Measurements from ENCODE around the gene ASTN2. TPM values are rescaled to one million over a fixed set of nuclear protein-coding genes. Genes with fewer than 3 reads are reported as not detected.

Gene ASTN2
- polyA plus RNA-seq, 1 experiment, result 6.6 TPM

DNA sequence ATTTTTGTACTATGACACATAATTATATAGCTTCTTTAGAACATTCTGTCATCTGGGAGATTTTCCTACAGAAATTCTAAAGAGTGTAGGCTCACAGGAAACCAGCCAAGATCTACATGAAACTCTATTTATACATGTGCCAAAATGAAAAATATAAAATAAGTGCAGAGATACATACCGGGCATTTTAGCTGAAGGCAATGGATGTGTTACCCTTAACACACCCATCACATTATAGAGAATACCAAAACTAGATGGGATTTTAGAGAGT lies 601.9 kb downstream of the ASTN2 start:
- CTCF ChIA-PET, result interaction anchor here (0.9 to 1.0 kb wide), 2 partner anchors 48 to 76 kb away, joined by 3 read pairs; no protein-coding TSS in a partner anchor
- TF ChIP-seq CTCF (IDR thresholded peaks at IDR 0.05; ENCODE audit: low read depth, low read length), result no peak
- no peak for DNase-seq (ENCODE audit: low read depth, low spot score)
- POLR2A ChIA-PET, result no interaction called here
- no peaks in the 10 kb centered on the region for H3K9me3 ChIP-seq (ENCODE audit: control insufficient read depth, insufficient read depth, low read length)
- no peak overlapping the region for H3K4me3 ChIP-seq (ENCODE audit: low read depth, low read length)
- no peaks in the 10 kb centered on the region for H3K27me3 ChIP-seq (ENCODE audit: control insufficient read depth, insufficient read depth, low read length)
- no peak overlapping the region for H3K27ac ChIP-seq (ENCODE audit: low read depth, low read length)

- no peak for TF ChIP-seq CTCF (IDR thresholded peaks at IDR 0.05; ENCODE audit: low read depth, low read length)
- ChIA-PET POLR2A (no interaction called here), CTCF (interaction anchor here (0.9 to 1.0 kb wide), 2 partner anchors 48 to 75 kb away, joined by 3 read pairs; no protein-coding TSS in a partner anchor)
- Histone ChIP-seq H3K4me3 (ENCODE audit: low read depth, low read length) (no peak overlapping the region), H3K27me3 (ENCODE audit: control insufficient read depth, insufficient read depth, low read length) (no peaks in the 10 kb centered on the region), H3K9me3 (ENCODE audit: control insufficient read depth, insufficient read depth, low read length) (no peaks in the 10 kb centered on the region), H3K27ac (ENCODE audit: low read depth, low read length) (no peak overlapping the region)
- DNase-seq (ENCODE audit: low read depth, low spot score), result no peak
These were observed 602.4 kb downstream of the ASTN2 start for GRCh38 chr9:116812231-116813030.

DNA sequence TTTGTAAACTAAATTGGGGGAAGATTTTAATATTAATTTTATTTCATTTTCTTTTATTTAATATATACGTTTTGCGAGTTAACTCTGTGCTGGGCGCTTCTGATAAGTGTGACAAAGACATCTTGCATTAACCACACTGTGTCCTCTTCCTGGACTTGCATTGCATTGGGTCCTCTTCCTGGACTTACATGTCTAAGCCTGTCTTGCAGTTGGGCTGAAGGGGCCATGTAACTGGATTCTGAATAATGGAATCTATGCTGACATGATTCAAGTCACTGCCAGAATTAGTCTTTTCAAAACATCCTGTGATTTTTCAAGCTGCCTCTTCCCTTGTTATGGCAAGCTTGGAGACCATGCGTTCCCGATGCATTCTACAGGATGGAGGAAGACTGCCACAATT lies 605.2 kb downstream of the ASTN2 start:
- no peak for DNase-seq (ENCODE audit: low read depth, low spot score)
- Histone ChIP-seq H3K4me3 (ENCODE audit: low read depth, low read length) (no peak overlapping the region), H3K27ac (ENCODE audit: low read depth, low read length) (no peak overlapping the region), H3K9me3 (ENCODE audit: control insufficient read depth, insufficient read depth, low read length) (no peaks in the 10 kb centered on the region), H3K27me3 (ENCODE audit: control insufficient read depth, insufficient read depth, low read length) (no peaks in the 10 kb centered on the region)
- ChIA-PET CTCF (no interaction called here), POLR2A (no interaction called here)
- no peak for TF ChIP-seq CTCF (IDR thresholded peaks at IDR 0.05; ENCODE audit: low read depth, low read length)

- no peak for DNase-seq (ENCODE audit: low read depth, low spot score)
- H3K4me3 ChIP-seq (ENCODE audit: low read depth, low read length), result no peak overlapping the region
- ChIA-PET POLR2A (no interaction called here), CTCF (no interaction called here)
- no peaks in the 10 kb centered on the region for H3K9me3 ChIP-seq (ENCODE audit: control insufficient read depth, insufficient read depth, low read length)
- peaks cover 3% of the 10 kb centered on the region for H3K27me3 ChIP-seq (ENCODE audit: control insufficient read depth, insufficient read depth, low read length)
- H3K27ac ChIP-seq (ENCODE audit: low read depth, low read length), result no peak overlapping the region
- no peak for TF ChIP-seq CTCF (IDR thresholded peaks at IDR 0.05; ENCODE audit: low read depth, low read length)
These were observed 608.8 kb downstream of the ASTN2 start for GRCh38 chr9:116806075-116806474.

DNA sequence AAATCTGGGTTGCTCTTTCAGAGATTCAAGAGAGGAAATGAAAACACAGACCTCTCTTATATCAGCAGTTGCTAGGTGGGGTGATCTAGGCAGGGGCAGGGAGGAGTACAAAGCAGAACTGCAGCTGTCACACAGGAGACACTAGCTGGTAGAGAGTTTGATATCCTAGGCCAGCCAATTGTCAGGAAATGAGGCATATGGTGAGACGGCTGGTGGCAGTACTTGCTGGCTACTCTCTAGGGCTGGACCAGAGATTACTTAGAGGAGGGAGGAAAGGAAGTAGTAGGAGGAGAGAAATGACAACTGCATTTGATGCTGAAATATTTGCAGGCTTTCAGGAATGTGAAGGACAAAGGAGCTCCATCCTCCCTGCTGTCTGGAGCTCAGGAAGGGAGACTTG lies 614.0 kb downstream of the ASTN2 start:
- no peak for DNase-seq (ENCODE audit: low read depth, low spot score)
- TF ChIP-seq CTCF (IDR thresholded peaks at IDR 0.05; ENCODE audit: low read depth, low read length), result no peak
- H3K4me3 ChIP-seq (ENCODE audit: low read depth, low read length), result no peak overlapping the region
- POLR2A ChIA-PET, result no interaction called here
- no peaks in the 10 kb centered on the region for H3K9me3 ChIP-seq (ENCODE audit: control insufficient read depth, insufficient read depth, low read length)
- no peak overlapping the region for H3K27ac ChIP-seq (ENCODE audit: low read depth, low read length)
- peaks cover 3% of the 10 kb centered on the region for H3K27me3 ChIP-seq (ENCODE audit: control insufficient read depth, insufficient read depth, low read length)
- CTCF ChIA-PET, result interaction anchor here (1.5 kb wide), 1 partner anchor 63 kb away, joined by 4 read pairs; no protein-coding TSS in a partner anchor

Measured in AG04450 (cell line).